PC-3 (cell line): ENCODE data around the gene ABCA12. TPM values are rescaled to one million over a fixed set of nuclear protein-coding genes. Genes with fewer than 3 reads are reported as not detected.

Experiments used
- ATAC-seq: fragments of 200-7000 bp; cut with Tn5 transposase; 2 replicates; pipeline ENCODE4 v1.9.1; 2020; ENCODE audit warnings: mild to moderate bottlenecking, moderate library complexity
- BruUV-seq: library from RNA; stranded (reverse); fragments of 400-500 nt; replicated peaks from 2 replicates; lab custom pipeline; 2021; lab: Mats Ljungman, UMichigan
- CTCF ChIA-PET: fragments of 300-600 bp; sonication (Branson Sonifier 250); formaldehyde crosslinking; loops from one replicate; lab custom pipeline; 2022; ENCODE audit warnings: antibody characterized with exemption; lab: Charles Lee
- POLR2A ChIA-PET: fragments of 300-600 bp; sonication (Branson Sonifier 250); formaldehyde crosslinking; loops from one replicate; lab custom pipeline; 2022; ENCODE audit warnings: antibody characterized with exemption; ENCODE audit not compliant: unreplicated experiment; lab: Charles Lee
- DNase-seq: peaks from one replicate; pipeline ENCODE4 v3.0.0-alpha.2; 2015
- H2AFZ ChIP-seq: fragments of 300-600 bp; sonication (generic); 2 replicates; pipeline ENCODE4 v1.6.0; 2016; ENCODE audit warnings: antibody characterized with exemption, low read length
- H3F3A ChIP-seq: fragments of 300-600 bp; sonication (generic); one replicate; pipeline ENCODE4 v1.6.0; 2017; ENCODE audit warnings: antibody characterized with exemption, low read length, control low read depth, mild to moderate bottlenecking; ENCODE audit not compliant: unreplicated experiment
- H3K27ac ChIP-seq: fragments of 300-600 bp; sonication (generic); 2 replicates; pipeline ENCODE4 v1.5.1; 2016; ENCODE audit warnings: mild to moderate bottlenecking, low read length
- H3K27me3 ChIP-seq: fragments of 300-600 bp; sonication (generic); 2 replicates; pipeline ENCODE4 v1.6.1; 2016; ENCODE audit warnings: low read length, mixed read lengths
- H3K36me3 ChIP-seq: fragments of 300-600 bp; sonication (generic); 2 replicates; pipeline ENCODE4 v1.6.1; 2016; ENCODE audit warnings: low read depth, mixed run types, low read length, mixed read lengths
- H3K4me1 ChIP-seq: fragments of 300-600 bp; sonication (generic); 2 replicates; pipeline ENCODE4 v1.5.1; 2016; ENCODE audit warnings: low read length; ENCODE audit not compliant: insufficient read depth
- H3K4me2 ChIP-seq: fragments of 300-600 bp; sonication (generic); 2 replicates; pipeline ENCODE4 v1.6.0; 2016; ENCODE audit warnings: low read length
- H3K4me3 ChIP-seq: fragments of 300-600 bp; sonication (generic); 2 replicates; pipeline ENCODE4 v1.5.1; 2016; ENCODE audit warnings: mild to moderate bottlenecking, low read length, mixed read lengths
- H3K79me2 ChIP-seq: fragments of 300-600 bp; sonication (generic); 2 replicates; pipeline ENCODE4 v1.6.1; 2017; ENCODE audit warnings: low read length, mixed read lengths
- H3K9ac ChIP-seq: fragments of 300-600 bp; sonication (generic); 2 replicates; pipeline ENCODE4 v1.6.0; 2016; ENCODE audit warnings: mild to moderate bottlenecking, low read length
- H3K9me2 ChIP-seq: fragments of 300-600 bp; sonication (generic); replicated peaks from 2 replicates; pipeline ENCODE4 v1.6.1; 2016; ENCODE audit warnings: mixed run types, low read length, mixed read lengths
- H3K9me3 ChIP-seq: fragments of 300-600 bp; sonication (generic); 2 replicates; pipeline ENCODE4 v1.6.1; 2016; ENCODE audit warnings: low read length, mixed read lengths
- H4K20me1 ChIP-seq: fragments of 300-600 bp; sonication (generic); 2 replicates; pipeline ENCODE4 v1.6.1; 2016; ENCODE audit warnings: low read length, mixed read lengths
- CTCF ChIP-seq: fragments of 300-600 bp; sonication (generic); conservative IDR thresholded peaks from 2 replicates; pipeline ENCODE4 v1.5.1; 2017; ENCODE audit warnings: antibody characterized with exemption, low read depth, mild to moderate bottlenecking, low read length
- EZH2 ChIP-seq: fragments of 300-600 bp; sonication (generic); IDR thresholded peaks from one replicate; pipeline ENCODE4 v1.6.1; 2017; ENCODE audit warnings: antibody characterized with exemption, mild to moderate bottlenecking, low read length; ENCODE audit not compliant: unreplicated experiment
- EZH2phosphoT487 ChIP-seq: fragments of 300-600 bp; sonication (generic); IDR thresholded peaks from 2 replicates; pipeline ENCODE4 v1.6.1; 2018; ENCODE audit warnings: mild to moderate bottlenecking, antibody characterized with exemption, low read length, borderline replicate concordance
- intact Hi-C: fragments of 100-400 bp; cut with micrococcal nuclease; formaldehyde crosslinking; loops from 2 replicates; pipeline ENCODE4 v1.9.0; 2023
- total RNA-seq: library from RNA; depleted of rRNA; stranded (reverse); fragments of >200 nt; gene quantifications from 2 replicates; pipeline ENCODE4 v1.2.3, GENCODE V29; 2014; rRNA removed

ABCA12 gene
- total RNA-seq, 1 experiment from 2014 or later: not detected

GRCh38 chr2:214895469-214895868 is 243.0 kb downstream of the ABCA12 start:
- H3K9ac ChIP-seq: no peak overlapping the region
- H3K4me1 ChIP-seq: no peaks in the 10 kb centered on the region
- POLR2A ChIA-PET: no interaction called here
- TF ChIP-seq EZH2phosphoT487 (no peak), CTCF (no peak), EZH2 (no peak)
- no peak for DNase-seq
- CTCF ChIA-PET: no interaction called here
- no peaks in the 10 kb centered on the region for H3K27me3 ChIP-seq
- no peaks in the 10 kb centered on the region for H3K79me2 ChIP-seq
- H2AFZ ChIP-seq: no peak overlapping the region
- H4K20me1 ChIP-seq: no peaks in the 10 kb centered on the region
- no TSS peak for BruUV-seq
- no peak for ATAC-seq
- no peak overlapping the region for H3K4me3 ChIP-seq
- H3K36me3 ChIP-seq: no peaks in the 10 kb centered on the region
- no peak overlapping the region for H3K27ac ChIP-seq
- intact Hi-C loops: no loop called here
- H3K4me2 ChIP-seq: no peak overlapping the region
- no peaks in the 10 kb centered on the region for H3K9me3 ChIP-seq
- H3F3A ChIP-seq: no peaks in the 10 kb centered on the region
- H3K9me2 ChIP-seq: no peaks in the 10 kb centered on the region

DNA sequence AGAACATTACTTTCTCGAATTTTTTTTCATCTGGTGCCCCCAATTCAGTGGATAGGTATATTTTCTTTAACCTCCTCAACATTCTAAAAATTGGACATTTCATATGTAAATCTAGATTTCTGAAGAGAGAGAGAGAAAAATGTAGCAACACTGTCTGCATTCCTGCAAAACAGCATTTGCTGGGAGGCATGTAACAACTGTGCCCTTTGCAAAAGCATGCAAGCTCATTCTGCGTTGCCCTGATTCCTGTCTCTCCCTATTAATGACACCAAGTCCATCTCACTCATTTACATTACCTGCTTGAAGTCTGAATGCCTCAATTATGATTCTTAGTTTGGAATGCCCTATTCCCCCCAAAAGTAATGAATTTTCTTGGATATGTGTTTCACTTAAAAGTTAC is 249.1 kb downstream of the ABCA12 start:
- Histone ChIP-seq H3K4me2 (no peak overlapping the region), H3K4me3 (no peak overlapping the region), H3K9me2 (no peaks in the 10 kb centered on the region), H3K9me3 (no peaks in the 10 kb centered on the region), H3K79me2 (no peaks in the 10 kb centered on the region), H4K20me1 (no peaks in the 10 kb centered on the region), H3K27ac (no peak overlapping the region), H3K9ac (no peak overlapping the region), H3K4me1 (no peaks in the 10 kb centered on the region), H2AFZ (no peak overlapping the region), H3K27me3 (no peaks in the 10 kb centered on the region), H3K36me3 (no peaks in the 10 kb centered on the region), H3F3A (no peaks in the 10 kb centered on the region)
- no TSS peak for BruUV-seq
- no peak for DNase-seq
- TF ChIP-seq CTCF: no peak
- no peak for TF ChIP-seq EZH2phosphoT487
- TF ChIP-seq EZH2: no peak
- no peak for ATAC-seq
- ChIA-PET CTCF (no interaction called here), POLR2A (no interaction called here)
- intact Hi-C loops: no loop called here

DNA sequence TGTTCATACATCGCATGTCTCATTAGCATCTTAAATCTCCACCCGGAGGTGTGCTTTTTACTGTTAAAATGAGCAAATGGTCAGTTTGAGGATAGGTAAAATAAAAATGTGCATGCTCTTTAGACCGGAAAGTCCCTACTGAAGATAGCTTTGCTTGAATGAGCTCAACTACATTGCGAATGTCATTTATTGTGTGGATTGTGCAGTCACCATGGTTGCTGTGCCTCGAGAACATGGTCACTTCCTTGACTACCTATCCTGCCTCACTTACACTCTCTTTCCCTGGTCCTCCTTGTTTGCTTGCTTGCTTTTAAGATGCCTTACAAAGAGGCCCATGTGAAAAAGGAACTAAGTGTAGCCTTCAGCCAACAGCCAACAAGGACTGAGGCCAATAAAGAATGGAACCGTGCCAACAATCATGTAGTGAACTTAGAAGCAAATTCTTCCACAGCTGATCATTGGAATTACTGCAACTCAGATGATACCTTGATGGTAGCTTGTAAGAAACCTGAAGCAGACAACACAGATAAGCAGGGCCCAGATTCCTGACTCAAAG is 256.7 kb downstream of the ABCA12 start:
- H3K9ac ChIP-seq: no peak overlapping the region
- BruUV-seq: no TSS peak
- no peak overlapping the region for H3K4me2 ChIP-seq
- no peaks in the 10 kb centered on the region for H3K36me3 ChIP-seq
- no peaks in the 10 kb centered on the region for H3K9me3 ChIP-seq
- no peaks in the 10 kb centered on the region for H3K9me2 ChIP-seq
- H3F3A ChIP-seq: no peaks in the 10 kb centered on the region
- ChIA-PET POLR2A (no interaction called here), CTCF (no interaction called here)
- H3K79me2 ChIP-seq: no peaks in the 10 kb centered on the region
- intact Hi-C loops: no loop called here
- TF ChIP-seq CTCF: no peak
- TF ChIP-seq EZH2: no peak
- TF ChIP-seq EZH2phosphoT487: no peak
- H2AFZ ChIP-seq: no peak overlapping the region
- no peak overlapping the region for H3K4me3 ChIP-seq
- DNase-seq (no peak), ATAC-seq (no peak)
- no peaks in the 10 kb centered on the region for H3K27me3 ChIP-seq
- H4K20me1 ChIP-seq: no peaks in the 10 kb centered on the region
- no peak overlapping the region for H3K27ac ChIP-seq
- no peaks in the 10 kb centered on the region for H3K4me1 ChIP-seq

Other genes starting within 250 kb of the ABCA12 start
- 41.7 and 78.8 TPM in 2 replicates for gene ATIC, start 173.4 kb upstream of the ABCA12 start, total RNA-seq